ENCODE results near the gene TMC1.

The TMC1 gene

GRCh38 chr9:72813544-72813943 lies 292.1 kb downstream of the TMC1 start:
- no peak for DNase-seq (ENCODE audit: low read depth)
- no peak overlapping the region for H3K4me3 ChIP-seq (ENCODE audit: low read length)
- TF ChIP-seq CTCF (IDR thresholded peaks at IDR 0.05; ENCODE audit: insufficient read depth, low read depth, low read length, missing control alignments), result no peak

- no peak for DNase-seq (ENCODE audit: low read depth)
- no peak for TF ChIP-seq CTCF (IDR thresholded peaks at IDR 0.05; ENCODE audit: insufficient read depth, low read depth, low read length, missing control alignments)
Observed at GRCh38 chr9:72814083-72814597, 292.7 kb downstream of the TMC1 start.

GRCh38 chr9:72816666-72817065 lies 295.3 kb downstream of the TMC1 start:
- no peak for TF ChIP-seq CTCF (IDR thresholded peaks at IDR 0.05; ENCODE audit: insufficient read depth, low read depth, low read length, missing control alignments)
- DNase-seq (ENCODE audit: low read depth), result no peak
- H3K4me3 ChIP-seq (ENCODE audit: low read length), result no peak overlapping the region

More at GRCh38 chr9:72814083-72814597, 292.7 kb downstream of the TMC1 start:
- H3K4me3 ChIP-seq (ENCODE audit: low read length), result no peak overlapping the region

GRCh38 chr9:72817413-72817812 lies 296.0 kb downstream of the TMC1 start:
- no peak for TF ChIP-seq CTCF (IDR thresholded peaks at IDR 0.05; ENCODE audit: insufficient read depth, low read depth, low read length, missing control alignments)
- H3K4me3 ChIP-seq (ENCODE audit: low read length), result no peak overlapping the region
- no peak for DNase-seq (ENCODE audit: low read depth)

GRCh38 chr9:72818385-72818784 lies 297.0 kb downstream of the TMC1 start:
- no peak for DNase-seq (ENCODE audit: low read depth)
- H3K4me3 ChIP-seq (ENCODE audit: low read length), result no peak overlapping the region
- TF ChIP-seq CTCF (IDR thresholded peaks at IDR 0.05; ENCODE audit: insufficient read depth, low read depth, low read length, missing control alignments), result no peak

GRCh38 chr9:72823971-72824370 lies 302.6 kb downstream of the TMC1 start:
- no peak overlapping the region for H3K4me3 ChIP-seq (ENCODE audit: low read length)
- no peak for TF ChIP-seq CTCF (IDR thresholded peaks at IDR 0.05; ENCODE audit: insufficient read depth, low read depth, low read length, missing control alignments)
- DNase-seq (ENCODE audit: low read depth), result no peak

Measured in epithelial cell of esophagus (primary cell).